Dedifferentiated amniotic fluid mesenchymal stem cell (primary cell): ENCODE data around the gene NAA25.
A peak's percentile ranks its signal among the peaks of the same experiment; 100 is the strongest.
"Not testable (repeated sequence)": the region's sequence is repeated elsewhere in the genome, so short reads cannot be mapped to it uniquely, and the experiment has no call there.

Experiments used
- DNase-seq: peaks from one replicate; pipeline ENCODE4 v3.0.0-alpha.2; 2016; ENCODE audit errors: extremely low spot score

The NAA25 gene

GRCh38 chr12:112061137-112061536 is 47.4 kb downstream of the NAA25 start:
- DNase-seq = no peak

- DNase-seq = no peak
Observed at GRCh38 chr12:112049351-112049750, 59.2 kb downstream of the NAA25 start.

GRCh38 chr12:112046003-112046402 is 62.6 kb downstream of the NAA25 start:
- DNase-seq = no peak

GRCh38 chr12:112036614-112037013 is 72.0 kb downstream of the NAA25 start:
- not testable (repeated sequence) for DNase-seq

DNA sequence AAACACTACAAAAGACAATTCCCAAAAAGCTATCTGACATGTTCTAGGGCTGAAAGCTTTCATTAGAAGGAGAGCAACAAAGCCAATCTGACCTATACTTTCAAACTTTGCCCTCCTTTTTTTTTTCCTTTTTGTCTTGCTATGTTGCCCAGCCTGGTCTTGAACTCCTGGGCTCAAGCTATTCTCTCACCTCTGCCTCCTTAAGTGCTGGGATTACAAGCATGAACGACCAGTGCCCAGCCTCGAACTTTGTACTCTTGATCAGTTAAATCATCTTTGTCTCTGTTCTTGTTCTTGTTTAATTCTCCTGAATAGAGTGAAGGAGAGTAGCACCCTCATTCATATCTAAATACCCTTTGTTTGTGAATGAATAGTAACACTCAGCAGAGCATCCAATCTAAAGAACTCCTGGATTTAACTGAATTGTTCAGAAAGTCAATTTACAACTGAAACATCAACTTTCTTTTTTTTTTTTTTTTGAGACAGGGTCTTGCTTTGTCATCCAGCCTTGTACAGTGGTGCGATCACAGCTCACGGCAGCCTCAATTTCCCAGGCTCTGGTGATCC is 73.3 kb downstream of the NAA25 start:
- DNase-seq = no peak

- no peak for DNase-seq
Observed at GRCh38 chr12:112032292-112032691, 76.3 kb downstream of the NAA25 start.

DNA sequence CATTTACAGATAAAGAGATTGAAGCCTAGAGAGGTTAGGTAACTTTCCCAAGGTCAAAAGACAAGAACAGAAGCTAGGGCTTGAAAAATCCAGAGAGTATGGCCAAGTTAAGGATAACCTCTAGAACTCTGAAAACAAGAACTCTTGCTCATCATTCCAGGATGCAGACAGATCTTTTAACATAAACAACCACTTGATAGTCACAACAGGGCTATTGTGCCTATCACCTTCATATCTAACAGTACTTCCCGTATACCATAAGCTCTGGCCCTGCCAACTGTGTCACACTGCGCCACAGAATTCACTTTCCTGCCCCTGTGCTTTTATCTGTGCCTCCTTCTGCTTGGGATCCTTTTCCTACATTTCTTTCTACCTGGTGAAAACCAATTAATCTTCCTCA is 77.1 kb downstream of the NAA25 start:
- DNase-seq = no peak

GRCh38 chr12:112029301-112029700 is 79.3 kb downstream of the NAA25 start:
- DNase-seq = no peak

GRCh38 chr12:112025808-112026375 is 82.7 kb downstream of the NAA25 start:
- DNase-seq = no peak

GRCh38 chr12:112023759-112024396 is 84.7 kb downstream of the NAA25 start:
- DNase-seq = no peak

DNA sequence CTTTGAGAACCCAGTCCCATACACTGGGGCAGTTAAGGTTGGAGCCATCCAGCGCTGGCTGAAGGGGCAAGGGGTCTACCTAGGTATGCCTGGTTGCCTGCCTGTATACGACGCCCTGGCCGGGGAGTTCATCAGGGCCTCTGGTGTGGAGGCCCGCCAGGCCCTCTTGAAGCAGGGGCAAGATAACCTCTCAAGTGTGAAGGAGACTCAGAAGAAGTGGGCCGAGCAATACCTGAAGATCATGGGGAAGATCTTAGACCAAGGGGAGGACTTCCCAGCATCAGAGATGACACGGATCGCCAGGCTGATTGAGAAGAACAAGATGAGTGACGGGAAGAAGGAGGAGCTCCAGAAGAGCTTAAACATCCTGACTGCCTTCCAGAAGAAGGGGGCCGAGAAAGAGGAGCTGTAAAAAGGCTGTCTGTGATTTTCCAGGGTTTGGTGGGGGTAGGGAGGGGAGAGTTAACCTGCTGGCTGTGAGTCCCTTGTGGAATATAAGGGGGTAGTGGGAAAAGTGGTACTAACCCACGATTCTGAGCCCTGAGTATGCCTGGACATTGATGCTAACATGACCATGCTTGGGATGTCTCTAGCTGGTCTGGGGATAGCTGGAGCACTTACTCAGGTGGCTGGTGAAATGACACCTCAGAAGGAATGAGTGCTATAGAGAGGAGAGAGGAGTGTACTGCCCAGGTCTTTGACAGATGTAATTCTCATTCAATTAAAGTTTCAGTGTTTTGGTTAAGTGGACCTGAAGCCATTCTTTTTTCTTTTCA is 86.2 kb downstream of the NAA25 start:
- no peak for DNase-seq

- no peak for DNase-seq
Observed at GRCh38 chr12:112020947-112021457, 87.6 kb downstream of the NAA25 start.

DNA sequence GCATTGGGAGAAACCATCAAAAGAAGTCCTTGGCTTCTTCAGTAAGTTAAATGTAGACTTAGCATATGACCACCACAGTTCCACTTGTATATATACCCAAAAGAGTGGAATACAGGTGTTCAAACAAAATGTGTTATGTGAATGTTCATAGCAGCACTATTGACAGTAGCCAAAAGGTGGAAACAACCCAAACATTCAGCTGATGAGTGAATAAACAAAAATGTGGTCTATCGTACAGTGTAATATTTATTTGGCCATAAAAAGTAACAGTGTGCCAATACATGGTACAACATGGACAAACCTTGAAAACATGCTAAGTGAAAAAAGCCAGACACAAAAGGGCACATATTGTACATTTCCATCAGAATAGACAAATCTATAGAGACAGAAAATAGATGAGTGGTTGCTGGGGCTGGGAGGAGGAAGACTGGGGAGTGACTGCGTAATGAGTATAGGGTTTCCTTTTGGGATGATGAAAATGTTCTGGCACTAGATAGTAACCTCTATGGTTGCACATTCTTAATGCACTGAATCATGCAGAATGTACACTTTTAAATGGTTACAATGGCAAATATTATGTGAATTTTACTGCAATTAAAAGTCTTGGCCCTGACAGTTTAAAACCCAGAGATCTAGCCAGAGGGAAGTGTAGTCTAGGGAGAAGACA is 89.9 kb downstream of the NAA25 start:
- peak; percentile 84 for DNase-seq

GRCh38 chr12:112017041-112017440 is 91.5 kb downstream of the NAA25 start:
- DNase-seq = no peak

- no peak for DNase-seq
Observed at GRCh38 chr12:112015938-112016337, 92.6 kb downstream of the NAA25 start.

DNA sequence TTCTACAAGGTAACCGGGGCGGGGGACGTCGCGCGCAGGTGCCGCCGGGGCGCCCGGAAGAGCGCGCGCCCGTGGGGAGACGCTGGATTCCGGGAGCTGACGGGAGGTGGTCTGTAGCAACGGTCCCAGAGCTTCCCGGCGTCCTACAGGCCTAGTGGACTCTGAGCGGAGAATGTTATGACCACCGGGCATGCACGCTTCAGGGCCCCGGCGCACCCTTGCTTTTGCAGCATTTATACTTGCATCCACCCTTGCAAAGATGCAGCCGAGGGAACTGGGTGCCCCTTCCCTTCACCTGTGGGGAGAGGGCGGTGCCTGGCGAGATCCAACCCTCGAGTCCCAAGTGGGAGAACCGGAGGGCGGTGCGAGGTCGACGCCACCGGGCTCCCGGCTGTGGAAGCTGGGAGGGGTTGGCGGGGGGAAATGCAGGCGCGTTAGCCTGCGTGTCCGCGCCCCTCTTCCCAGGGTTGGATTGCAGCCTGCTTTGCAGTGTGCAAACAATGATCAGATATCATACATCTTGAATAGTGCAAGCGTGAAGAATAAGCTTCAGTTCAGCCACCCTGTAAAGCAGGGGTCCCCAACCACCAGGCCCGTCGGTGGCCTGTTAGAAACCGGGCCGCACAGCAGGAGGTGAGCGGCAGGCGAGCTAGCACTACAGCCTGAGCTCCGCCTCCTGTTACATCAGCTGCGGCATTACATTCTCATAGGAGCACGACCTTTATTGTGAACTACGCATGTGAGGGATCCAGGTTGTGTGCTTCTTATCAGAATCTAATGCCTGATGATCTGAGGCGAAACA is 94.8 kb downstream of the NAA25 start:
- DNase-seq = peak; percentile 42

- DNase-seq = peak; percentile 98
Observed at GRCh38 chr12:112012775-112013600, 95.6 kb downstream of the NAA25 start, which contains the start of the genes ERP29 and TMEM116. Gene ERP29 (plus strand): TSS chr12:112013426. CDS start chr12:112013466, 40 bp downstream. Gene TMEM116 (minus strand): TSS chr12:112013165. CDS start chr12:112005270, 7,895 bp downstream.

GRCh38 chr12:112011685-112012084 is 96.9 kb downstream of the NAA25 start:
- DNase-seq = no peak

- no peak for DNase-seq
Observed at GRCh38 chr12:112010415-112011344, 97.9 kb downstream of the NAA25 start.
